MV-4-11 (cell line): ENCODE measurements around the gene PTPN18.
"Not testable (repeated sequence)": the region's sequence is repeated elsewhere in the genome, so short reads cannot be mapped to it uniquely, and the experiment has no call there.

ENCODE experiments used
- DNase-seq: peaks from one replicate; lab custom pipeline; 2025; lab: John Stamatoyannopoulos, UW

The PTPN18 gene

DNA sequence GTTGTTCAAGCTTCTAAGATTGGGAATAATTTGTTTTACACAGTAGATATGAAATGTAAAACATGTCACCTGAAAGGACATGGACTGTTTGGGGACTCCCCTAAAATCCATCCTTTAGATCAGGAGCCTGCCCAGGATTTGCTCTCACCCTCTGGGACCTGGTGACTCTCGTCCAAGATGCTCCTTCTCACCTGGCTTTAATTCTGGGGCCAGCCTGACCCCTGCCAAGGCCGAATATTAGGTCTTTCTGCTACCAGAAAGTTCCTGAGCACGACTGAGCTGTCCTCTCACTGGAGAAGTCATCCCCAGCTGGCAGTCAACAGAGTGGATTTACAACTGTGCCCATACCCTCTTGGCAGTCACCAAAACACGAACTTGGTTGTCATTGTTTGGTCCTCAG, 25.3 kb downstream of the PTPN18 start:
- no peak for DNase-seq

DNA sequence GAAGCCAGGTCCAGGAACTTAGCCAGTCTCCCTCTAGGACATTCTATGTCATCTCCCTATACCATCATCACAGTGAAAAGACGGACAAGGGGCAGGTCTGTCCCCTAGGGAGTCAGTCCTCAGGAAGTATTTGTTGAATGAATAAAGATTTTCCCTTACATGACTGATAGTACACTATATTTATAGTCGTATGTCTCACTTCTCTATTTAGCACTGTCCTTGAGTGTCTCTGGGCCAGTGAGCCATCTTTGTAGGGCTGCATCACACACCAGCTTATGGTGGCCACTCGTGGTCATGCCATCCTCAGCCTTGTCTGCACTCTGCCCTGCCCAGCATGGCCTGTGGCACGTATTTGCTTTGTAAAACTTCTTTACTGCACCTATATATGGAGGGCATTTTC, 25.8 kb downstream of the PTPN18 start:
- peak; percentile 69 for DNase-seq

DNA sequence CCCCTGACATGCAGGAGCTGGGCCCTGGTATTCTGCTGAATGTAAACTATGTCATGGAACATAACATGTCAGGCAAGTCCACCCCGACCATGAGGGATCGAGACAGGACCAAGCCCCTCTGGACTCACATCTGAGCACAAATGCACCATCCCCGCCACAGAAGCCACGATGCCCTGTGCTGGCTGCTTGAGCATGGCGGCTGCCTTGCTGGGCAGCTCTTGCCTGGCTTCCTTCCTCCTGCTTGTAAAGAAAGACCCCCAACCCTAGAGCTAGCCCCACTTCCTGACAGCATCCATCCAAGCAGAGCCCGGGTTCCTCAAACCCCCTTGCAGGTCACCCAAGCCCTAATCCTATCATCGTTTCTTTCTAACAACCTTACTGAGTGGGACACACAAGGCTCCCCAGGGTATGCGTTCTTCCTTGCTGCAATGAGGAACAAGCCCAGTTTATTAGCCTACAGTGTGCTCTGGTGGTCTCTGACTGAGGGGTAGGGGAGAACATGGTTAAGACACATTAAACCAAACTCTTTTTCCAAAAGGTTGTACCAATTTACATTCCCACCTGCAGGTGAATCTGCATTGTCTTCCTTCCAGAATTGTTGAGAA, 26.6 kb downstream of the PTPN18 start:
- no peak for DNase-seq

DNA sequence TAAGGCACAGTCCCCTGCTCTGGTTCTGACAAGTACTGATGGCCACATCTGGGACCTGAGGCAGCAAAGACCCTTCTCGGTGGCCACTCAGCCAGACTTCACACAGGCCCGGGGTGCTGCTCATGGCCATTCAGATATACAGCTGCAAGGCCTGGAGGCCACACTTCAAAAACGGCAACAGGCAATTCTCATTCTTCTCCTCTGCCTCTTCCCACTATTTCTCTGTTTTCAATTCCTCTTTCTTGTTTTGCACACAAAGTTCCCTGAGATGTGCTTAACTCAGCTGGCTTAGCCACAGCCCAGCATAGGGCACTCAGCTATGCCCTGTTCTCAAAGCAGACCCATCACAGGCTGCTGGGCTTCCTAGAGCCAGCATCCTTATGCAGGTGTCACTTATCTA, 29.9 kb downstream of the PTPN18 start:
- DNase-seq, result peak; percentile 84

DNA sequence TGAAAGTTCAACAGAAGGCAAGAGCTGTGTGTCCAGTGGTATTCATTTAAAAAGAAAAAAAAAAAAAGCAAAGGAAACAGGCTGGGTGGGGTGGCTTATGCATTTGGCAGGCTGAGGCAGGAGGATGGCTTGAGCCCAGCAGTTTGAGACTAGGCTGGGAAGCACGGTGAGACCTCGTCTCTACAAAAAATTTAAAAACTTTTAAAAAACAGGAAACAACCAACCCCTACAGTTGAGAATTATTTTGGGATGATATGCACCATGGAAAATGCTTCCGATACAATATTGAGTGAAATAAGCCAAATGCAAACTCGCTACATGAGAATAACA, 31.2 kb downstream of the PTPN18 start:
- DNase-seq, result no peak

DNA sequence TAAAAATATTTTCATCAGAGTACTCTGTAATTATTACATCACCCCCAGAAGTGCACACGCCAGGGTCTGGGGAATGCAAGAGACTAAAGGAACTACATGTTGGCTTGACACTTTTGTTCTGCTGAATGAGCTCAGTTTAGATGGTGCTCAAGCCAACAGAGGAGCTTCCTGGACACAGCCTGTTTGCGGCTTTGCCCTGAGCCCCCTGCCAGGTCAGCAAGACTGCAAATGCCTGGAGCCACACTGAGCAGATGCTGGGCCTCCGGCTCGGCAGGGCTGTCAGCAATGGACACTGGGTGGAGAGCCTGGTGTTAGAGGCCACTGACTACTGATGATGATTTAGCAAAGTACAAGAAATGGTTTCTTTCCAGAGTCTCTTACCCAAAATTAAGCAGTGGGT, 31.9 kb downstream of the PTPN18 start:
- DNase-seq, result no peak

DNA sequence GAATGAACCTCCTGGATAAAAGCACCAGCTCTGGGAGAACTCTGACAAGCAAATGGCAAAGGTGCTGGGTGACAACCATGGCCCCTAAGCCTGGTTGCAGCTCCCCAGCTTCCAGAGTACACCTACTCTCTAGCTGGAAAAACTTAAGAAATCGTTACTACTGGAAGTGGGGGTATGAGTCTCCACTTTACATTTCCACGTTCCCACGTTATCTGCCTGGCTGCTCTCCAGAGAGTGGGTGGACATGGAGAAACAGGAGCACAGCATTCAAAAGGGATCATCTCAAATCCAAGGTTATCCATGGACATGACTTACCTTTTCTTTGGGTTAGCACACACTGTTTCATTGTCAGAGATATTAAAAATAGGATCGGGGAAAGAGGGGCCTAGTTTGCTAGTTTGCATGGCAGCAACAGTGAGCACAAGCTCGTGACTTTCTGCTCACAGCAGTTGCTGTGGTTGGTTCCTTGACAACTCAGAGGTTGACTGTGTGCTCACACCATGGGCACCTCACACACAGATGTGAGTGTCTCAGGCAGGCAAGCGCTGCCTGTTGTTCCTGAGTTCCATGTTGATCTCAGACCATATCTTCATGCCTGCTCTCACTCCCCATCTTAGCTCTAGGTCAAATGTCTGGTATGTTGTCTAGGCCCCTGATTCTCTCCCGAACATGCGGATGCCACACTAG, 32.5 kb downstream of the PTPN18 start:
- no peak for DNase-seq

DNA sequence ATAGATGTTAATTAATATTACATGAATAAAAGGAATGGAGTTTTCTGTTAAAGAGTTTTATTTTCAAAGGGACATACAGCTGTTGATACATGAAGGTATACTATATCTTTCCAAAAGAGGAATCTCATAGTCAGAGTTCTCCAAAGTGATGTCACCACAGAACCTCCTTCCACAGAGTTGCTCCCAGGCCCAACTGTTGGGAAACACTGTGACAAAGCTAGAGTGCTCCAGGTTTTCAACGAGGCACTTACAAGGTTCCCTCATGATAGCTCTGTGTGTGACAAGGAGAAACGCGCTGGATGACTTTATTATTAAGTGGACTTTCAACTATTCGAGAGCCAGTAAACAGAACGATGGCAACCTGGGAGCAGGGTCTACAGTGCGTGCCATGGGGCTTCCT, 33.5 kb downstream of the PTPN18 start:
- no peak for DNase-seq

DNA sequence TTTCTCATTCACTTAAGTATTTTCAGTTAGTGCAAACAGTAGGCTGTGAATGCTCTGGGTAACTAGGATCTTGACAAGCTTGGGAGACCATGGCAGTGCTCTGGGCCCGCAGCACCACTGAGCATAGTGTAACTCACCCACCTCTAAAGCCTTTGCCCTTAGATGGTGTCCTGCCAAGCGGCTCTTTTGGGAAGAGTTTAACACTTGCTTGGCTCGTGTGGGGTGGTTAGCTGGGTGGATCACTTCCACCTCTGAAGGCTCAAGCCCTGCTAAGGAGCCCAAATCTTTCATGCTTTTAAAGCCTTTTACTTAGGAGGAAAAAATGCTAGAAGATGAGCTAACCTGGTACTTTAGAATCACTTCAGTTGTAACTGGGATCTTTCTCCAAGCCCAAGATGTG, 33.9 kb downstream of the PTPN18 start:
- DNase-seq, result no peak

DNA sequence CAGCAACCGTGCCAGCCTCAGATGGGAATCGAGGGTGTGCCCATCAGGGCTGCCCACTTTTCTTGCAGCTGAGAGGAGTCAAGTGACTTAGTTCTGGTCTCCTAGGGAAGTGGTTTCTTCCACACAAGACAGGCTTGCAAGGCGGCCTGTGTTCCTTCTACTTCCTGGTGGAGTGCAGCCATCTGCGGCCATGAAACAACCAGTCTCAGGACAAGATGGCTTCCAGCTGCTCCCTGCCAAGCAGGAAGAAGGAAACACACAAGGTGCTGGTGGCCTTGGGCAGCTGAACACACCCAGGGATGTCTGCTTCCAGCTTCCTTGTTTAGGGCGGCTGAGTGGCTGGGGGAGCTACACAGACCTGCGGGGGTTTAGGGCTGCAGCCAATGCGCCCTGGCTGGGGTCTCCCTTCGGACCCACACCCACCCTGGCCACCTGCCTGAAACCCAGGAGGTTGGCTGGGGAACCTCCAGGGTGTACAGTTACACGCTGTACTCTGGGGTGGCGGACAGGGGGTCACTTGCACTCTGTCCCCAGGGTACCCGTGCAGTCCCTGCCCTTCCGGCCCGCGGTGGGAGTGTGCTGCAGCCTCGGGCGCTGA, 34.7 kb downstream of the PTPN18 start:
- peak; percentile 77 for DNase-seq

DNA sequence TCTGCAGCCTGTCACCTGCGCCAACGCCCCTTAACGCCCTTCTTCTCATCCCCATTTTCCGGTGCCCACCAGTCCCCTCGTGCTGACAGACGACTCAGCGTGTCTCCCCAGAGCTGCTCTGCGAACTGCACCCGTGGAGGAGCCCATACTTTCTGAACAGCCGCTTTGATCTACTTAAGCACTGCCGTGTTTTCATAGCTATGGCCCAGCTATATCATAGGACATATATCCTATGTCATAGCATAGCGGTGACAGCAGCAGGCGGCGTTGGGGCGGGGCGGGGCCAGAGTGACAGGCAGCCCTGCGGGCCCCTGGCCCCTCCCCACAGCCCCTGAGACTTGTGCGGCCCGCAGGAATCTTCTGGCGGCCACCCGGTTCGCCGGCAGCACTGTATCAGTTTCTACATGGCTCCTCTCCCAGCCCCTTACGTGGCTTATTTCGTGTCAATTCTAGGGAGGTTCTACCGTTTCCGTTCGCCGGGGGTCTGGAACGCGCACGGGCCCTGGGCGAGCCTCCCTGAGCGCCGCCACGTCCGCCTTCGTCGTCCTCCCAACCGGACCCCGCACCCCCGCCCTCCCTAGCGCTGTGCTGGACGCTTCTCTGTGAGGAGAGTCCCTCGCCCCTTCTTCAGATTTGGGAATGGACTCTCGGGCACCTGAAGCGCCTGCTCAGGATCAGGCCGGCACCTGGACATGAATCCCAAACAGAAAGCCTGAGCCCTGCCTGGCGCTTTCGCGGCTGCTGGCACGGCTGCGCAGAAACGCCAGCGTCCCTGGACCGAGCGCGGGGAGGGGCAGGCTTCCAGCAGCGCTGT, 35.4 kb downstream of the PTPN18 start:
- DNase-seq, result peak; percentile 72

DNA sequence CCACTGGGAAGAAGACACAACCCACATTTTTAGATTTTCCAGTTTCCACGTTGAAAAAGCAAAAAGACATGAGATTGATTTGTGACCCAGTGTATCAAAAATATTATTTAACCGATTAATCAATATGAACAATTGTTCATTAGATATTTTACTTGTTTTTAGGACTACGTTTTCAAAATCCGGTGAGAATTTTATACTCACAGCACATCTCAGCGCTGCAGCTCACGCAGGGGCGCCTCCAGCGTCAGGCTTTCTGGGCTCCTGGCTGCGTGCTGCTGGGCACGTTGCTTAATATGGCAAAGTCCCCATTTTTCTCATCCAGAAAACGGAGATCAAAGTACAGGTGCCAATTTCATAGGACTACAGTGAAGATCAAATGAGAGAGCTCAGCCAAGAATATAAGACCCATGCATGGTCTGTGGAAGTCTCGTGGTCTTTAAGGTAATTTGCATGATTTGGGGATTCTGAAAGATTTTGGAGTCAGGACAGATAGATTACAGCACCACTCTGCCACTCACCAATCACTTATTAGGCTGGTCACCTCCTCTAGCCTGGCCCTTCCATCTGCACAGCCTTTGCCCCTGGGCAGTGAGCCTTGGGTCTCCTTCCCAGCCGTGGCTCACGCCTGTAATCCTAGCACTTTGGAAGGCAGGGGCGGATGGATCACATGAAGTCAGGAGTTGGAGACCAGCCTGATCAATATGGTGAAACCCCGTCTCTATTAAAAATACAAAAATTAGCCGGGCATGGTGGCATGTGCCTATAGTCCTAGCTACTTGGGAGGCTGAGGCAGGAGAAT, 36.2 kb downstream of the PTPN18 start:
- no peak for DNase-seq

DNA sequence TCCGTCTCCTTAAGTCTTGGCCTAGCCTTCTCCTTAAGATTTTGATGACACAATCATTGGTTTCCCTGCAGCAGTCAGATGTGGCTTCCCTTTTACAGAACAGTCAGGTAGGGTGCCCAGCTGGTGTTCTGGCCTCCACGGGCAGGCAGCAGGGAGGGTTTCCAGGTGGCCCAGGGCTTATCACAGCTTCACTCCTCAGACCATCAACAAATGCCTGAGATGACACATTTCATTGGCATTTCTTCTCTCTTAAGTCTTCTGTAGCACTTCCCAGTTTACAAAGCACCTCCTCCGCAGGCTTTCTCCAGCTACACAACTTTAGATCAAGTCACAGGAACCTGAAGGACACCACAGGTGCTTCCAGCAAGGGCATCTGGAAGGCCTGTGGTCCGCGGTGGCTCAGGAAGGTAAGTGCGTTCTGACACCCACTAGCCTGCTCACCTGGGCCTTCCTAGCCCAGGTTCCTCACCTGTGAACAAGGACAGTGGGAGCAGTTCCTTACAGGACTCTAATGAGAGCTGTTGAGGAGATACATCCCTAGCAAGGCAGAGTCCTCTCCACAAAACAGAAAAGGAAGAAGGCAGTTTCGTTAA, 37.6 kb downstream of the PTPN18 start:
- no peak for DNase-seq

DNA sequence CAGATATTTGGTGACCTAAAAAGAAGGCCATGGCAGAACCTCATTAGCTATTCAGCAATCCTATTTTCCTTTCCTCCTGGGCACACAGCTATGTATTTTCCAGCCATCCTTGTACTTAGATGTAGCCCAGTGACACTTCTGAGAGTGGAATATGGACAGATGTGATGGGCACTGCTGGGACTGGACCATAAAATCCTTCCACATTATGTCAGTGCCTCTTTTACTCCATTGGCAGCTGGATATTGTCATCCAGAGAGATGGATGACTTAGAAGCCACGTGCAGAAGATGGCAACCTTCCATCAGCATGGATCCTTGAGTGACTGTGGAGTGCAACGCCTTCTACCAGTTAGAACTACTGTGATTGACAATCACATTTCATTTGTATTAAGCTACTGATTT, 50.4 kb downstream of the PTPN18 start:
- DNase-seq, result not testable (repeated sequence)

DNA sequence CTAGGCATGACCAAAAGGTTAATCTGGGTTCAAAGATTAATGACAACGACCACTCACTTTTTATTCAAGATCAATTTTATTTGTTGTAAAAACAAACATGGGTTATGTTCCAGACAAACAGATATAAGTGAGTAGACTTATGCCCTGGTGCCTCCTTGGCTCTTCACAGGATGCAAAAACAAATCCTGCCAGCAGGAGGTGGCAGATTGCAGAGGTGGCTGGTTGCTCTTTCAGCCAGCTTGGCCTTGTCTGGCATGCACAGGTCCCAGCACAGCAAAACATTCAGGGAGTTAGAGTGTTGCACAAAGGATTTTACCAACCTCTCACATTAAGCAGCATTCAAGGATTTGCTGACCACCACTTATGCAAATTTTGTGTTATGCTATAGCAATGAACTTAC, 60.8 kb downstream of the PTPN18 start:
- not testable (repeated sequence) for DNase-seq

DNA sequence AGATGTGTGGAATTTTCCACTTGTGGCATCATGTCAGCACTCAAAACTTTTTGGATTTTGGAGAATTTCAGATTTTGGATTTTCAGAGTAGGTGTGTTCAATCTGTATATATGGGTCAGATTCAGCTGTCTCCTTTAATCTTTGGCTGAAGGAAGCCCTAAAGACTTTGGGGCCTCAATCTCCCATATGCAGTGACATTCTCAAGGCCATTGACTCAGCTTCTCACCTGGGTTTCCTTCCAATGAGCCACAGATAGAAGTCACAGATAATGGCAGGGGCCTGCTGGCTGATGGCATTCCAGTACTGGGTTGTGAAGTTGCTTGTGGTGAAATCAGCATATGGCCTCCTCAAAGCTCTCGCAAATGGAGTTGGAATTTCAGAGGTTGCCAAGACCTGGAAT, 63.0 kb downstream of the PTPN18 start:
- not testable (repeated sequence) for DNase-seq
